ENCODE data around the gene NME2.

The NME2 gene

DNA sequence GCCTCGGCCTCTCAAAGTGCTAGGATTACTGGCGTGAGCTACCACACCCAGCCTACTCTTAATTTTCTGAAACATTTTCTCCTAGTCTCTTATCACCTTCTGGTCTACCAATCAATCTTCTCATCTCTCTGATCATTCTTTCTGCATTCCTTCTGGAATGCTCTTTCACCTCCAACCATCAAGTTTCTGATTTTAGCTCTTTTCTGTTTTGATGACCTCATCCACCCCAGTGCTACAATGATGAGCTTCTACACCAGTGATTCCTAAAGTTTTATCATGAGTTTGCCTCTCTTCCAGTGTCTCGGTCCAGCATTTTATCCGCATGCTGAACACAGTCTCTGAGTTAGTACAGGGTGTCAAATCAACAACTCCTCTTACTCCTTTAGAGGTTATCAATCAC is 31.5 kb downstream of the NME2 start:
- no peaks in the 10 kb centered on the region for H3K4me1 ChIP-seq (ENCODE audit: control insufficient read depth in 1 of 2, insufficient read depth in 2 of 2, low read length in 2 of 2)
- no peaks in the 10 kb centered on the region for H3K27me3 ChIP-seq (ENCODE audit: control insufficient read depth in 1 of 2, insufficient read depth in 2 of 2, low read length in 2 of 2)
- H3K27ac ChIP-seq (ENCODE audit: low read depth, low read length), result no peak overlapping the region
- peaks cover 36 to 71% of the 10 kb centered on the region in 2 donors for H3K36me3 ChIP-seq (ENCODE audit: control insufficient read depth in 1 of 2, insufficient read depth in 2 of 2, low read length in 2 of 2)
- H3K9me3 ChIP-seq (ENCODE audit: control insufficient read depth in 1 of 2, low read length in 2 of 2), result no peaks in the 10 kb centered on the region
- H3K9ac ChIP-seq (ENCODE audit: low read depth in 1 of 2, low read length in 2 of 2), result no peak overlapping the region
- no peak overlapping the region for H3K4me3 ChIP-seq (ENCODE audit: low read depth in 1 of 2, low read length in 2 of 2)

DNA sequence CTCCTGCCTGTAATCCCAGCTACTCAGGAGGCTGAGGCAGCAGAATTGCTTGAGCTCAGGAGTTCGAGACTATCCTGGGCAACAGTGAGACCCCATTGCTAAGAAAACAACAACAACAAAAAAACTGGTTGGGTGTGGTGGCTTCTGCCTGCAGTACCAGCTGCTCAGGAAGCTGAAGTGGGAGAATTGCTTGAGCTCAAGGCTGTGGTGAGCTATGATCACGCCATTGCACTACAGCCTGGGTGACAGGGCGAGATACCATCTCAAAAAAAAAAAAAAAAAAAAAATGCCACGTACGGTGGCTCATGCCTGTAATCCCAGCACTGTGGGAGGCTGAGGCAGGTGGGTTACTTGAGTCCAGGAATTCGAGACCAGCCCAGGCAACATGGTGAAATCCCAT is 34.1 kb downstream of the NME2 start:
- H3K36me3 ChIP-seq (ENCODE audit: control insufficient read depth in 1 of 2, insufficient read depth in 2 of 2, low read length in 2 of 2), result peaks cover 34 to 68% of the 10 kb centered on the region in 2 donors
- H3K9ac ChIP-seq (ENCODE audit: low read depth in 1 of 2, low read length in 2 of 2), result no peak overlapping the region
- H3K9me3 ChIP-seq (ENCODE audit: control insufficient read depth in 1 of 2, low read length in 2 of 2), result no peaks in the 10 kb centered on the region
- no peaks in the 10 kb centered on the region for H3K4me1 ChIP-seq (ENCODE audit: control insufficient read depth in 1 of 2, insufficient read depth in 2 of 2, low read length in 2 of 2)
- no peaks in the 10 kb centered on the region for H3K27me3 ChIP-seq (ENCODE audit: control insufficient read depth in 1 of 2, insufficient read depth in 2 of 2, low read length in 2 of 2)
- H3K27ac ChIP-seq (ENCODE audit: low read depth, low read length), result no peak overlapping the region
- no peak overlapping the region for H3K4me3 ChIP-seq (ENCODE audit: low read depth in 1 of 2, low read length in 2 of 2)

DNA sequence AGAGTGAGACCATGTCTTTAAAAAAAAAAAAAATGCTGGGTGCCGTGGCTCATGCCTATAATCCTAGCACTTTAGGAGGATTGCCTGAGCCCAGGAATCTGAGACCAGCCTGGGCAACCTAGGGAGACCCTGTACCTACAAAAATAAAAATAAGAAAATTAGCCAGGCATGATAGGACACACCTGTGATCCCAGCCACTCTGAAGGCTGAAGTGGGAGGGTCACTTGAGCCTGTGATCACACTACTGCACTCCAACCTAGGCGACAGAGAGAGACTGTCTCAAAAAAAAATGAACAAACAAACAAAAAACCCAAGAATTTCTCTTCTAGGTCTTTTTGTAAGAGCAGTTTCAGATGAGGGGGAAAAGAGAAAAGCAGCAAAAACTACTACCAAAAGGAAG is 34.6 kb downstream of the NME2 start:
- H3K27me3 ChIP-seq (ENCODE audit: control insufficient read depth in 1 of 2, insufficient read depth in 2 of 2, low read length in 2 of 2), result no peaks in the 10 kb centered on the region
- H3K36me3 ChIP-seq (ENCODE audit: control insufficient read depth in 1 of 2, insufficient read depth in 2 of 2, low read length in 2 of 2), result peaks cover 30 to 68% of the 10 kb centered on the region in 2 donors
- no peak overlapping the region for H3K9ac ChIP-seq (ENCODE audit: low read depth in 1 of 2, low read length in 2 of 2)
- H3K27ac ChIP-seq (ENCODE audit: low read depth, low read length), result no peak overlapping the region
- no peaks in the 10 kb centered on the region for H3K4me1 ChIP-seq (ENCODE audit: control insufficient read depth in 1 of 2, insufficient read depth in 2 of 2, low read length in 2 of 2)
- H3K9me3 ChIP-seq (ENCODE audit: control insufficient read depth in 1 of 2, low read length in 2 of 2), result no peaks in the 10 kb centered on the region
- no peak overlapping the region for H3K4me3 ChIP-seq (ENCODE audit: low read depth in 1 of 2, low read length in 2 of 2)

DNA sequence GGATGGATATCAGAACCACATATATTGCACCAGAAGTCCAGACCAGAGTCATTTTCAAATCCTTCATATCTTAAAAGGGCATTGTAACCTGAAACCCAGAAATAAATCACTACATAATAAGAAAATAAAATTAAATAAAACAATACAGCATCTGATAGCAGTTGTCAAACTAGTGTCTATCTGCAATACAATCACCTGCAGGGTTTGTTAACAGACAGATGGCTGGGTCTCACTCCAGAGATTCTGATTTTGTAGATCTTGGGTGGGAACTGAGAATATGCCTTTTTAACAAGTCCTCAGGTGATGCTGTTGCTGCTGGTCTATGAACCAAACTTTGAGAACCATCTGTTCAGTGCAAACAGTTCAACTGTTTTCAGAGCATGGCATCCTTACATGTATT is 37.6 kb downstream of the NME2 start:
- H3K36me3 ChIP-seq (ENCODE audit: control insufficient read depth in 1 of 2, insufficient read depth in 2 of 2, low read length in 2 of 2), result peaks cover 23 to 73% of the 10 kb centered on the region in 2 donors
- H3K4me1 ChIP-seq (ENCODE audit: control insufficient read depth in 1 of 2, insufficient read depth in 2 of 2, low read length in 2 of 2), result no peaks in the 10 kb centered on the region

DNA sequence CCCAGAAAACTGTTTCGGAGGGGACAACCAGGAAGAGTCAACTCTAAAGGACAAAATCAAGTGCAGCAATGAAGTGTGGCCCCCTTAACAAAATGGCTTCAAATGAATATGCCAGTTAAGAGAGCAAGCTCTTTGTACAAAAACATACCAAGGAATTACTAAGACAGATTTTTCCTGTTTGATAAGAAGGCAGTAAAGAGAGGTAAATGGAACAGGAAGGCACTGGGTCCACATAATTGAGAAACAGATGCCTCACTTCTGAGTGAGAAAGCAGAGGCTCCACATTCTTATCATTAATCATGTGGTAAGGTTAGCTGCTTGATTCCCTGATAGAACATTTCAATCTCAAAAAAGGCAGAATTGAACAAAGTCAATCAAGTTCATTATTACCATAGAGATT is 48.7 kb downstream of the NME2 start:
- H3K27me3 ChIP-seq (ENCODE audit: control insufficient read depth in 1 of 2, insufficient read depth in 2 of 2, low read length in 2 of 2), result no peaks in the 10 kb centered on the region
- no peak overlapping the region for H3K4me3 ChIP-seq (ENCODE audit: low read depth in 1 of 2, low read length in 2 of 2)
- no peak overlapping the region for H3K9ac ChIP-seq (ENCODE audit: low read depth in 1 of 2, low read length in 2 of 2)
- H3K36me3 ChIP-seq (ENCODE audit: control insufficient read depth in 1 of 2, insufficient read depth in 2 of 2, low read length in 2 of 2), result peaks cover 17 to 62% of the 10 kb centered on the region in 2 donors
- no peaks in the 10 kb centered on the region for H3K4me1 ChIP-seq (ENCODE audit: control insufficient read depth in 1 of 2, insufficient read depth in 2 of 2, low read length in 2 of 2)
- no peak overlapping the region for H3K27ac ChIP-seq (ENCODE audit: low read depth, low read length)
- H3K9me3 ChIP-seq (ENCODE audit: control insufficient read depth in 1 of 2, low read length in 2 of 2), result no peaks in the 10 kb centered on the region

More for the DNA sequence above, 37.6 kb downstream of the NME2 start:
- Histone ChIP-seq H3K9ac (ENCODE audit: low read depth in 1 of 2, low read length in 2 of 2) (no peak overlapping the region), H3K9me3 (ENCODE audit: control insufficient read depth in 1 of 2, low read length in 2 of 2) (no peaks in the 10 kb centered on the region), H3K27me3 (ENCODE audit: control insufficient read depth in 1 of 2, insufficient read depth in 2 of 2, low read length in 2 of 2) (no peaks in the 10 kb centered on the region), H3K4me3 (ENCODE audit: low read depth in 1 of 2, low read length in 2 of 2) (no peak overlapping the region), H3K27ac (ENCODE audit: low read depth, low read length) (no peak overlapping the region)

DNA sequence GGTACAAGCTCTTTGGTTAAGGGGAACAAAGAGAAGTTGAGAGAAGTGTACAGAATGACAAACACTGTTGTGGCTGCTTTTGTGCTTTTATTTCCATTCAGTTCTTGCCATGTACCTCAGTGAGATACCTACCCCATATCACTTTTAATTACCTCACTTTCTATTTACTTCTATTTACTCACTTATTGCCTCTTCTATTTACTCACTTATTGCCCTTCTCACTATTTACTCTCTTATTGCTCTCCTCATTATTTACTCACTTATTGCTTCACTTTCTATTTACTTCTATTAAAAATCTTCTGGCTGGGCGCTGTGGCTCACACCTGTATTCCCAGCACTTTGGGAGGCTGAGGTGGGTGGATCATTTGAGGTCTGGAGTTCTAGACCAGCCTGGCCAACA is 51.7 kb downstream of the NME2 start:
- Histone ChIP-seq H3K4me1 (ENCODE audit: control insufficient read depth in 1 of 2, insufficient read depth in 2 of 2, low read length in 2 of 2) (no peaks in the 10 kb centered on the region), H3K36me3 (ENCODE audit: control insufficient read depth in 1 of 2, insufficient read depth in 2 of 2, low read length in 2 of 2) (peaks cover 17 to 63% of the 10 kb centered on the region in 2 donors), H3K9ac (ENCODE audit: low read depth in 1 of 2, low read length in 2 of 2) (no peak overlapping the region), H3K27me3 (ENCODE audit: control insufficient read depth in 1 of 2, insufficient read depth in 2 of 2, low read length in 2 of 2) (no peaks in the 10 kb centered on the region), H3K4me3 (ENCODE audit: low read depth in 1 of 2, low read length in 2 of 2) (no peak overlapping the region), H3K9me3 (ENCODE audit: control insufficient read depth in 1 of 2, low read length in 2 of 2) (no peaks in the 10 kb centered on the region), H3K27ac (ENCODE audit: low read depth, low read length) (no peak overlapping the region)

DNA sequence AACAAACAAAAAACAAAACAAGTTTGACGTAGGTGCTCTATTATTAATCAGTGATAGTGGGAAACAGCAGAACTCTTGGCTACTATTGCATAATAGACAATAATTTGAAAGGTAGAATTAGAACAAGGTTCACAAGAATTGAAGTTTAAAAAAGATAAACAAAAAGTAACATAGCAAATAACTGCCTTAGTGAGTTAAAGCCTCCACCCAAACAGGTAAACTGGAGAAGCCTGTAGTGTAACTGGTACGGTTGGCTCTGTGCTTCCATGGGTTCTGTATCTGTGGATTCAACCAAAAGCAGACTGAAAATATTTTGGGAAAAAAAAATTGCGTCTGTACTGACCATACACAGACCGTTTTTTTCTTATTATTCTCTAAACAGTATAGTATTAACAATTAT is 55.1 kb downstream of the NME2 start:
- H3K9ac ChIP-seq (ENCODE audit: low read depth in 1 of 2, low read length in 2 of 2), result no peak overlapping the region
- H3K36me3 ChIP-seq (ENCODE audit: control insufficient read depth in 1 of 2, insufficient read depth in 2 of 2, low read length in 2 of 2), result peaks cover 17 to 48% of the 10 kb centered on the region in 2 donors
- H3K27ac ChIP-seq (ENCODE audit: low read depth, low read length), result no peak overlapping the region
- no peak overlapping the region for H3K4me3 ChIP-seq (ENCODE audit: low read depth in 1 of 2, low read length in 2 of 2)
- no peaks in the 10 kb centered on the region for H3K9me3 ChIP-seq (ENCODE audit: control insufficient read depth in 1 of 2, low read length in 2 of 2)
- peaks cover 14 to 21% of the 10 kb centered on the region in 2 donors for H3K4me1 ChIP-seq (ENCODE audit: control insufficient read depth in 1 of 2, insufficient read depth in 2 of 2, low read length in 2 of 2)
- H3K27me3 ChIP-seq (ENCODE audit: control insufficient read depth in 1 of 2, insufficient read depth in 2 of 2, low read length in 2 of 2), result no peaks in the 10 kb centered on the region

Data from duodenal mucosa (tissue), 2 donors.